Testis (tissue), 2 donors: ENCODE measurements around the gene GNAI2.

ENCODE experiments used
- CTCF ChIP-seq, 3 experiments: fragments of 450-650 bp in 2 of 3; fragments of 200-600 bp in 1 of 3; sonication (generic) in 1 of 3; IDR thresholded peaks; one replicate each; pipeline ENCODE4 v1.5.1; 2016 to 2019; ENCODE audit warnings: antibody characterized with exemption in 3 of 3, mild to moderate bottlenecking in 2 of 3, moderate library complexity in 1 of 3
- POLR2A ChIP-seq: fragments of 450-650 bp; IDR thresholded peaks from one replicate; pipeline ENCODE4 v1.6.1; 2017; ENCODE audit warnings: antibody characterized with exemption, mild to moderate bottlenecking, moderate library complexity

- no peak for TF ChIP-seq CTCF (IDR thresholded peaks at IDR 0.05)
- no peak for TF ChIP-seq POLR2A
These were observed 9.1 kb upstream of the GNAI2 start for GRCh38 chr3:50226888-50227389.
